Hepatocyte (in vitro differentiated cells): ENCODE results near the gene CFAP221.

ENCODE experiments used
- CTCF ChIP-seq: fragments of 200-600 bp; sonication (generic); IDR thresholded peaks from 2 replicates; pipeline ENCODE4 v1.5.1; 2016; ENCODE audit warnings: antibody characterized with exemption, mild to moderate bottlenecking; ENCODE audit not compliant: poor library complexity
- EZH2 ChIP-seq: fragments of 200-600 bp; sonication (generic); IDR thresholded peaks from 2 replicates; pipeline ENCODE4 v1.6.1; 2016; ENCODE audit warnings: antibody characterized with exemption, mild to moderate bottlenecking, borderline replicate concordance
- EZH2phosphoT487 ChIP-seq: fragments of 200-600 bp; sonication (generic); IDR thresholded peaks from one replicate; pipeline ENCODE4 v1.6.1; 2018; ENCODE audit warnings: antibody characterized with exemption, mild to moderate bottlenecking, low read depth, moderate library complexity; ENCODE audit not compliant: unreplicated experiment, severe bottlenecking

GRCh38 chr2:119553687-119554344 lies 9.6 kb downstream of the CFAP221 start:
- TF ChIP-seq CTCF (no peak), EZH2 (no peak), EZH2phosphoT487 (no peak)
